K562 (cell line): ENCODE results near the gene RGS9. TPM values are rescaled to one million over a fixed set of nuclear protein-coding genes. Genes with fewer than 3 reads are reported as not detected.

Source experiments
- AFF1 ChIP-seq, 2 experiments: fragments of 450-650 bp; IDR thresholded peaks; 2 replicates each; pipeline ENCODE4 v1.6.1; 2018; ENCODE audit warnings: mild to moderate bottlenecking in 2 of 2, low read depth in 1 of 2; ENCODE audit not compliant: partially characterized antibody in 2 of 2
- CREM ChIP-seq: IDR thresholded peaks from 2 replicates; pipeline ENCODE4 v1.6.1; 2014; ENCODE audit warnings: antibody characterized with exemption, low read depth
- DDX20 ChIP-seq: fragments of 450-650 bp; IDR thresholded peaks from 2 replicates; pipeline ENCODE4 v1.6.1; 2016; ENCODE audit warnings: missing genetic modification characterization, low read depth, mild to moderate bottlenecking, missing compliant biosample characterization, moderate library complexity
- DPF2 ChIP-seq: fragments of 450-650 bp; IDR thresholded peaks from 2 replicates; pipeline ENCODE4 v1.6.1; 2016
- EP400 ChIP-seq: fragments of 450-650 bp; IDR thresholded peaks from 2 replicates; pipeline ENCODE4 v1.6.1; 2017; ENCODE audit warnings: antibody characterized with exemption, mild to moderate bottlenecking, moderate library complexity
- FOXM1 ChIP-seq, 2 experiments: fragments of 450-650 bp in 1 of 2; sonication (generic) in 1 of 2; formaldehyde crosslinking in 1 of 2; IDR thresholded peaks; 2 replicates each; pipeline versions ENCODE4 v1.6.1 to v1.9.0; 2017 to 2022; ENCODE audit warnings: low read depth in 2 of 2, mild to moderate bottlenecking in 2 of 2, missing genetic modification reagents in 1 of 2, moderate library complexity in 1 of 2
- HDAC2 ChIP-seq: fragments of 450-650 bp; IDR thresholded peaks from 2 replicates; pipeline ENCODE4 v1.6.1; 2016; ENCODE audit warnings: mild to moderate bottlenecking
- HDAC6 ChIP-seq: IDR thresholded peaks from 2 replicates; pipeline ENCODE4 v1.6.1; 2012; ENCODE audit warnings: low read depth, mild to moderate bottlenecking, control low read depth, inconsistent platforms, low read length, moderate library complexity
- MBD2 ChIP-seq: sonication (generic); IDR thresholded peaks from 2 replicates; pipeline ENCODE4 v1.6.1; 2016; ENCODE audit warnings: low read depth, borderline replicate concordance
- PHB2 ChIP-seq: fragments of 450-650 bp; IDR thresholded peaks from 2 replicates; pipeline ENCODE4 v1.6.1; 2017; ENCODE audit warnings: low read depth
- PML ChIP-seq: IDR thresholded peaks from 2 replicates; pipeline ENCODE4 v1.6.1; 2012; ENCODE audit warnings: low read length, inconsistent platforms
- PRMT5 ChIP-seq: sonication (generic); formaldehyde crosslinking; IDR thresholded peaks from 2 replicates; pipeline ENCODE4 v1.5.0; 2020; ENCODE audit warnings: missing genetic modification reagents
- PTBP1 ChIP-seq: fragments of 200-400 bp; formaldehyde crosslinking; IDR thresholded peaks from 2 replicates; pipeline ENCODE4 v1.6.1; 2017; ENCODE audit warnings: low read depth, low read length
- SETDB1 ChIP-seq: IDR thresholded peaks from one replicate; pipeline ENCODE4 v1.6.1; 2012; ENCODE audit warnings: low read length, control low read depth, inconsistent platforms
- SMARCE1 ChIP-seq: fragments of 450-650 bp; IDR thresholded peaks from 2 replicates; pipeline ENCODE4 v1.7.1; 2016; ENCODE audit warnings: mild to moderate bottlenecking
- SMC3 ChIP-seq: conservative IDR thresholded peaks from 2 replicates; pipeline ENCODE4 v1.6.1; 2011; ENCODE audit warnings: low read depth, low read length, improper control_type of control experiment; ENCODE audit not compliant: insufficient read depth
- SNIP1 ChIP-seq: fragments of 450-650 bp; IDR thresholded peaks from 2 replicates; pipeline ENCODE4 v1.7.1; 2017; ENCODE audit warnings: low read depth, mild to moderate bottlenecking
- SRSF1 ChIP-seq: fragments of 200-400 bp; formaldehyde crosslinking; IDR thresholded peaks from 2 replicates; pipeline ENCODE4 v1.6.1; 2017; ENCODE audit warnings: mild to moderate bottlenecking, low read depth, low read length, moderate library complexity
- U2AF1 ChIP-seq: fragments of 200-400 bp; formaldehyde crosslinking; optimal IDR thresholded peaks from 2 replicates; pipeline ENCODE3; 2017; ENCODE audit warnings: mild to moderate bottlenecking, low read depth, low read length, moderate library complexity
- ZNF644 ChIP-seq: fragments of 200-800 bp; sonication (Bioruptor generic); IDR thresholded peaks from 2 replicates; pipeline ENCODE4 v1.6.1; 2016; ENCODE audit warnings: low read depth, missing genetic modification characterization, missing compliant biosample characterization
- ZNF75A ChIP-seq: fragments of 450-650 bp; formaldehyde crosslinking; IDR thresholded peaks from 2 replicates; pipeline ENCODE4 v1.4.0; 2020; ENCODE audit warnings: mild to moderate bottlenecking
- polyA plus RNA-seq, 8 experiments: library from polyadenylated mRNA; depleted of rRNA in 4 of 8; stranded (reverse) in 5 of 8; unstranded in 3 of 8; fragments of >200 nt; fragmentation: Nextera tagmentation in 2 of 8; fragmentation: Illumina TruSeq in 1 of 8; extraction: Ambion mirVana in 2 of 8; extraction: Trizol in 1 of 8; gene quantifications; 2 replicates each; pipeline versions ENCODE4 v1.2.1 to v1.2.3, GENCODE V29; 2011 to 2014; ENCODE audit warnings: inconsistent platforms in 1 of 8, missing spikeins in 1 of 8
- total RNA-seq, 7 experiments: library from RNA; depleted of rRNA in 6 of 7; stranded (reverse); fragments of >200 nt in 6 of 7; fragmentation: Illumina TruSeq in 2 of 7; extraction: Trizol in 2 of 7; gene quantifications; 2 replicates each; pipeline versions ENCODE4 v1.2.1 to v1.2.3, GENCODE V29; 2011 to 2021; ENCODE audit warnings: low replicate concordance in 1 of 7
- TF ChIP-seq, protein P1 (sequence below), 3 experiments: fragments of 200-800 bp in 1 of 3; sonication (Bioruptor generic) in 1 of 3; sonication (generic) in 1 of 3; formaldehyde crosslinking in 1 of 3; IDR thresholded peaks; 2 replicates each; pipeline versions ENCODE4 v1.6.1 to v1.8.0; 2016 to 2022; ENCODE audit warnings: mild to moderate bottlenecking in 2 of 3, missing compliant biosample characterization in 2 of 3, missing genetic modification characterization in 2 of 3, missing genetic modification reagents in 1 of 3

RGS9 gene
- total and polyA plus RNA-seq, 9 of the 15 experiments (the other 6 are each of a cell fraction or from before 2014, with no cell fraction given), result 0.18 to 1.4 (median 0.55) TPM

- TF ChIP-seq, protein P1, sequence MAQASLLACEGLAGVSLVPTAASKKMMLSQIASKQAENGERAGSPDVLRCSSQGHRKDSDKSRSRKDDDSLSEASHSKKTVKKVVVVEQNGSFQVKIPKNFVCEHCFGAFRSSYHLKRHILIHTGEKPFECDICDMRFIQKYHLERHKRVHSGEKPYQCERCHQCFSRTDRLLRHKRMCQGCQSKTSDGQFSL (CRISPR knock-in tag; IDR thresholded peaks at IDR 0.05), result peak; percentile 46; the same call in 1 of the 2 replicates
- TF ChIP-seq, protein P1 (tag; IDR thresholded peaks at IDR 0.05), result peak in 1 of 2 experiments; percentile 93; a peak in 2 of 4 replicates
- no peak for TF ChIP-seq SRSF1
- TF ChIP-seq SMC3, result no peak
- TF ChIP-seq PTBP1, result no peak
- peak; percentile 59; the same call in 1 of the 2 replicates for TF ChIP-seq HDAC2
- peak; percentile 83 for TF ChIP-seq EP400
- TF ChIP-seq DPF2, result 0 out of 2 replicates have a peak, but pooled peaks have one; percentile 24
- TF ChIP-seq FOXM1 (IDR thresholded peaks at IDR 0.05; ENCODE audit: low read depth), result peak; percentile 42
- TF ChIP-seq FOXM1 (CRISPR knock-in tag; IDR thresholded peaks at IDR 0.05; ENCODE audit: low read depth), result no peak
- TF ChIP-seq HDAC6, result no peak
- TF ChIP-seq MBD2, result peak; percentile 57; the same call in 1 of the 2 replicates
- TF ChIP-seq PHB2, result no peak
- no peak for TF ChIP-seq PRMT5 (CRISPR knock-in tag)
- peak; percentile 51; the same call in 1 of the 2 replicates for TF ChIP-seq CREM
- peak; percentile 59; the same call in 1 of the 2 replicates for TF ChIP-seq PML
- peak in 1 of 2 experiments; percentile 65 for TF ChIP-seq AFF1 (IDR thresholded peaks at IDR 0.05; ENCODE audit: low read depth in 1 of 2, partially characterized antibody in 2 of 2)
- TF ChIP-seq DDX20 (tag), result no peak
- peak; percentile 69; the same call in 1 of the 2 replicates for TF ChIP-seq ZNF644 (tag)
- no peak for TF ChIP-seq SMARCE1
- no peak for TF ChIP-seq SETDB1
- TF ChIP-seq ZNF75A (CRISPR knock-in tag), result no peak
- TF ChIP-seq SNIP1, result peak; percentile 92
- TF ChIP-seq U2AF1, result no peak
Measured at GRCh38 chr17:65122836-65123756, 14.1 kb upstream of the RGS9 start (continued).
